Measurements from ENCODE around the gene IGFBP5. TPM values are rescaled to one million over a fixed set of nuclear protein-coding genes. Genes with fewer than 3 reads are reported as not detected.

The IGFBP5 gene
- polyA plus RNA-seq, 6 donors from 2014 or later = not detected

GRCh38 chr2:216690853-216691741 is 4.3 kb downstream of the IGFBP5 start:
- DNase-seq = no peak
- Mint-ChIP-seq H3K4me1 (peaks cover 20 to 34% (median 29%) of the 10 kb centered on the region in 3 donors), H3K27me3 (peaks cover 53 to 79% (median 79%) of the 10 kb centered on the region in 3 donors), H3K9me3 (peaks cover 0 to 1% (median 0%) of the 10 kb centered on the region in 7 donors), H3K36me3 (peaks cover 0 to 8% of the 10 kb centered on the region in 2 donors), H3K27ac (peak overlapping the region in 1 of 6 donors; percentile 77), H3K4me3 (peak overlapping the region in 6 of 8 donors; percentile 3 to 75 (median 56))
- no peak for ATAC-seq (ENCODE audit: low read depth in 2 of 2)

GRCh38 chr2:216690456-216690852 is 4.9 kb downstream of the IGFBP5 start:
- Mint-ChIP-seq H3K9me3 (peaks cover 0 to 1% (median 0%) of the 10 kb centered on the region in 7 donors), H3K27ac (no peak overlapping the region), H3K4me1 (peaks cover 20 to 34% (median 29%) of the 10 kb centered on the region in 3 donors), H3K4me3 (peak overlapping the region in 1 of 8 donors; percentile 6), H3K36me3 (peaks cover 0 to 8% of the 10 kb centered on the region in 2 donors), H3K27me3 (peaks cover 52 to 79% (median 78%) of the 10 kb centered on the region in 3 donors)
- no peak for ATAC-seq (ENCODE audit: low read depth in 2 of 2)
- no peak for DNase-seq

GRCh38 chr2:216689397-216689796 is 6.0 kb downstream of the IGFBP5 start:
- no peak for ATAC-seq (ENCODE audit: low read depth in 2 of 2)
- DNase-seq = no peak
- Mint-ChIP-seq H3K9me3 (no peaks in the 10 kb centered on the region), H3K4me3 (peak overlapping the region in 1 of 8 donors; percentile 15), H3K36me3 (peaks cover 0 to 8% of the 10 kb centered on the region in 2 donors), H3K4me1 (peaks cover 20 to 34% (median 24%) of the 10 kb centered on the region in 3 donors), H3K27ac (no peak overlapping the region), H3K27me3 (peaks cover 59 to 79% (median 76%) of the 10 kb centered on the region in 3 donors)

- Mint-ChIP-seq H3K27ac (no peak overlapping the region), H3K27me3 (peaks cover 59 to 79% (median 76%) of the 10 kb centered on the region in 3 donors), H3K4me3 (no peak overlapping the region), H3K4me1 (peaks cover 18 to 29% (median 21%) of the 10 kb centered on the region in 3 donors), H3K9me3 (no peaks in the 10 kb centered on the region), H3K36me3 (peaks cover 0 to 8% of the 10 kb centered on the region in 2 donors)
- ATAC-seq (ENCODE audit: low read depth in 2 of 2) (no peak), DNase-seq (no peak)
Observed at GRCh38 chr2:216688731-216689340, 6.5 kb downstream of the IGFBP5 start.

GRCh38 chr2:216687646-216688045 is 7.7 kb downstream of the IGFBP5 start:
- ATAC-seq (ENCODE audit: low read depth in 2 of 2) (no peak), DNase-seq (no peak)
- Mint-ChIP-seq H3K36me3 (peaks cover 0 to 8% of the 10 kb centered on the region in 2 donors), H3K4me3 (no peak overlapping the region), H3K9me3 (no peaks in the 10 kb centered on the region), H3K4me1 (peaks cover 12 to 21% (median 14%) of the 10 kb centered on the region in 3 donors), H3K27ac (no peak overlapping the region), H3K27me3 (peaks cover 57 to 81% (median 79%) of the 10 kb centered on the region in 3 donors)

GRCh38 chr2:216687111-216687510 is 8.2 kb downstream of the IGFBP5 start:
- H3K4me3 Mint-ChIP-seq = no peak overlapping the region
- peaks cover 9 to 16% (median 11%) of the 10 kb centered on the region in 3 donors for H3K4me1 Mint-ChIP-seq
- no peak for ATAC-seq (ENCODE audit: low read depth in 2 of 2)
- H3K9me3 Mint-ChIP-seq = no peaks in the 10 kb centered on the region
- peaks cover 0 to 8% of the 10 kb centered on the region in 2 donors for H3K36me3 Mint-ChIP-seq
- no peak for DNase-seq
- H3K27me3 Mint-ChIP-seq = peaks cover 60 to 81% (median 79%) of the 10 kb centered on the region in 3 donors
- H3K27ac Mint-ChIP-seq = no peak overlapping the region

- peaks cover 65 to 83% (median 82%) of the 10 kb centered on the region in 3 donors for H3K27me3 Mint-ChIP-seq
- DNase-seq (no peak), ATAC-seq (ENCODE audit: low read depth in 2 of 2) (no peak)
- H3K4me3 Mint-ChIP-seq = no peak overlapping the region
- H3K36me3 Mint-ChIP-seq = no peaks in the 10 kb centered on the region
- no peaks in the 10 kb centered on the region for H3K9me3 Mint-ChIP-seq
- H3K4me1 Mint-ChIP-seq = peaks cover 0 to 4% (median 4%) of the 10 kb centered on the region in 3 donors
- H3K27ac Mint-ChIP-seq = no peak overlapping the region
Observed at GRCh38 chr2:216685327-216685875, 9.9 kb downstream of the IGFBP5 start.

GRCh38 chr2:216683846-216684245 is 11.5 kb downstream of the IGFBP5 start:
- peaks cover 0 to 4% (median 0%) of the 10 kb centered on the region in 3 donors for H3K4me1 Mint-ChIP-seq
- H3K9me3 Mint-ChIP-seq = no peaks in the 10 kb centered on the region
- no peak overlapping the region for H3K4me3 Mint-ChIP-seq
- no peaks in the 10 kb centered on the region for H3K36me3 Mint-ChIP-seq
- no peak for ATAC-seq (ENCODE audit: low read depth in 2 of 2)
- peaks cover 57 to 83% (median 82%) of the 10 kb centered on the region in 3 donors for H3K27me3 Mint-ChIP-seq
- H3K27ac Mint-ChIP-seq = no peak overlapping the region
- DNase-seq = no peak

GRCh38 chr2:216681683-216682082 is 13.7 kb downstream of the IGFBP5 start:
- no peaks in the 10 kb centered on the region for H3K36me3 Mint-ChIP-seq
- H3K4me1 Mint-ChIP-seq = peaks cover 0 to 4% (median 0%) of the 10 kb centered on the region in 3 donors
- no peak overlapping the region for H3K27ac Mint-ChIP-seq
- DNase-seq = no peak
- H3K4me3 Mint-ChIP-seq = no peak overlapping the region
- ATAC-seq (ENCODE audit: low read depth in 2 of 2) = no peak
- peaks cover 55 to 85% (median 78%) of the 10 kb centered on the region in 3 donors for H3K27me3 Mint-ChIP-seq
- H3K9me3 Mint-ChIP-seq = peaks cover 0 to 2% (median 0%) of the 10 kb centered on the region in 7 donors

GRCh38 chr2:216680951-216681629 is 14.3 kb downstream of the IGFBP5 start:
- Mint-ChIP-seq H3K27me3 (peaks cover 58 to 82% (median 76%) of the 10 kb centered on the region in 3 donors), H3K4me1 (peaks cover 0 to 4% (median 0%) of the 10 kb centered on the region in 3 donors), H3K27ac (no peak overlapping the region), H3K9me3 (peaks cover 0 to 2% (median 0%) of the 10 kb centered on the region in 7 donors), H3K4me3 (no peak overlapping the region), H3K36me3 (no peaks in the 10 kb centered on the region)
- no peak for ATAC-seq (ENCODE audit: low read depth in 2 of 2)
- no peak for DNase-seq

- H3K27me3 Mint-ChIP-seq = peaks cover 63 to 79% (median 74%) of the 10 kb centered on the region in 3 donors
- DNase-seq = no peak
- H3K9me3 Mint-ChIP-seq = peaks cover 0 to 2% (median 0%) of the 10 kb centered on the region in 7 donors
- H3K36me3 Mint-ChIP-seq = no peaks in the 10 kb centered on the region
- H3K4me3 Mint-ChIP-seq = no peak overlapping the region
- peaks cover 0 to 4% (median 0%) of the 10 kb centered on the region in 3 donors for H3K4me1 Mint-ChIP-seq
- no peak for ATAC-seq (ENCODE audit: low read depth in 2 of 2)
- H3K27ac Mint-ChIP-seq = no peak overlapping the region
Observed at GRCh38 chr2:216679658-216680024, 15.7 kb downstream of the IGFBP5 start.

- H3K27me3 Mint-ChIP-seq = peaks cover 58 to 77% (median 72%) of the 10 kb centered on the region in 3 donors
- H3K27ac Mint-ChIP-seq = peak overlapping the region in 1 of 6 donors; percentile 40
- peaks cover 0 to 2% (median 0%) of the 10 kb centered on the region in 7 donors for H3K9me3 Mint-ChIP-seq
- peaks cover 0 to 4% (median 0%) of the 10 kb centered on the region in 3 donors for H3K4me1 Mint-ChIP-seq
- no peaks in the 10 kb centered on the region for H3K36me3 Mint-ChIP-seq
- no peak for ATAC-seq (ENCODE audit: low read depth in 2 of 2)
- DNase-seq = no peak
- H3K4me3 Mint-ChIP-seq = peak overlapping the region in 1 of 8 donors; percentile 35
Observed at GRCh38 chr2:216678813-216679657, 16.3 kb downstream of the IGFBP5 start.
